T47D (cell line): Measurements from ENCODE around the gene HIPK2.
A peak's percentile ranks its signal among the peaks of the same experiment; 100 is the strongest.

Experiments
- DNase-seq, 2 experiments: peaks; one replicate each; pipeline versions ENCODE4 v3.0.0 to v3.0.0-alpha.2; 2011 to 2012; ENCODE audit warnings: low read depth in 1 of 2, low spot score in 1 of 2
- JUND ChIP-seq: IDR thresholded peaks from 2 replicates; pipeline ENCODE4 v1.6.1; 2012; ENCODE audit warnings: low read depth
- in situ Hi-C: cut with HindIII; loops from 2 replicates; pipeline ENCODE4 v1.10.0; 2016; ENCODE audit warnings: low sequenced_read_pairs, low pct_unique_long_range_greater_than_20kb

The HIPK2 gene

GRCh38 chr7:139536152-139536551 lies 241.6 kb downstream of the HIPK2 start:
- in situ Hi-C loops, result no loop called here
- DNase-seq, result no peak
- TF ChIP-seq JUND, result no peak

DNA sequence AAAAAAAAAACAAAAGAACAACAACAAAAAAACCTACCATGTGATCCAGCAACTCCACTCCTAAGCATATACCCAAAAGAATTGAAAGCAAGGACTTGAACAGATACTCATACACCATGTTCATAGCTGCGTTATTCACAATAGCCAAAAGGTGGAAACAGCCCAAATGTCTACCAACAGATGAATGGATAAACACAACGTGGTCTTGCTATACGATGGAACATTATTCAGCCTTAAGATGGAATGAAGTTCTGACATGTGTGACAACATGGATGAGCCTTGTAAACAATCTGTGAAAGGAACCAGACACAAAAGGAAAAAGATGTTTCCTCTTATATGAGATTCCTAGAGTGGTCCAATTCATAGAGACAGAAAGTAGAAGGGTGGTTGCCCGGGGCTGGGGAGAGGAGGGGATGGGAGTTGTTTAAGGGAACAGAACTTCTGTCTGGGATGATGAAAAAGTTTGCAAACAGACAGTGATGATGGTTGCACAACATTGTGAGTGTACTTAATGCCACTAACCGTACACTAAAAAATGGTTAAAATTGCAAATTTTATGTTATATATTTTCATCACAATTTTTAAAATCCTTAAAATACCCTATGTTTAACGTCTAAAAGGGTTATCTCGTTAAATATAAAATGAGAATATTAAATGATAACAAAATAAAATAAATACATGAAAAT lies 242.7 kb downstream of the HIPK2 start:
- TF ChIP-seq JUND, result no peak
- in situ Hi-C loops, result no loop called here
- DNase-seq, result no peak

GRCh38 chr7:139534096-139534495 lies 243.7 kb downstream of the HIPK2 start:
- in situ Hi-C loops, result no loop called here
- TF ChIP-seq JUND, result no peak
- DNase-seq, result no peak

- no peak for DNase-seq
- no peak for TF ChIP-seq JUND
- in situ Hi-C loops, result no loop called here
These were observed 245.1 kb downstream of the HIPK2 start for GRCh38 chr7:139532636-139533155.

DNA sequence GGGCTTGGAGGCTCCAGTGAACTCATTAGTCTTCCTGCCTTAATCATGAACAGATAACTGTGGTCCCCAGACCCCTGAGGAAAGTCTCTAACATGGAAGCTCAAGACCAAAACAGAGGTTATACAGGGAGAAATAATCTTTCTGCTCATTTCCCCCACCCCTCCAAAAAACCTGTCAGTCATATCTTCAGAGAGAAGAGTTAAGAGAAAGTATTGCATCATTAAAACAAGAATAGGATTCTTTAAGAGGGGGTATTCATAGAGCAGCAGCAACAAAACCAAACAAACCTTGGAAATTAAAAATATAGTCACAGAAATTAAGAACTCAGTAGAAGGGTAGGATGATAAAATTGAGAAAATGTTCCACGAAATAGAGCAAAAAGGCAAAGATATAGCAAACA lies 246.7 kb downstream of the HIPK2 start:
- DNase-seq, result no peak
- in situ Hi-C loops, result no loop called here
- TF ChIP-seq JUND, result no peak

- TF ChIP-seq JUND, result no peak
- DNase-seq, result no peak
- in situ Hi-C loops, result no loop called here
These were observed 250.9 kb downstream of the HIPK2 start for GRCh38 chr7:139526578-139527544.

GRCh38 chr7:139525750-139526149 lies 252.0 kb downstream of the HIPK2 start:
- in situ Hi-C loops, result no loop called here
- DNase-seq, result no peak
- no peak for TF ChIP-seq JUND

GRCh38 chr7:139525239-139525638 lies 252.6 kb downstream of the HIPK2 start:
- in situ Hi-C loops, result no loop called here
- no peak for DNase-seq
- TF ChIP-seq JUND, result no peak

GRCh38 chr7:139523968-139524815 lies 253.6 kb downstream of the HIPK2 start:
- DNase-seq, result no peak
- in situ Hi-C loops, result no loop called here
- TF ChIP-seq JUND, result no peak

GRCh38 chr7:139523199-139523941 lies 254.4 kb downstream of the HIPK2 start, which contains the start of gene CLEC2L:
Gene CLEC2L (plus strand): TSS chr7:139523685. CDS start chr7:139523928, 243 bp downstream.
- no peak for TF ChIP-seq JUND
- in situ Hi-C loops, result no loop called here
- DNase-seq, result peak in 1 of 2 experiments; percentile 31

GRCh38 chr7:139522830-139523198 lies 255.0 kb downstream of the HIPK2 start:
- in situ Hi-C loops, result no loop called here
- no peak for DNase-seq

More at GRCh38 chr7:139522830-139523198, 255.0 kb downstream of the HIPK2 start:
- no peak for TF ChIP-seq JUND
